K562 (cell line): ENCODE results near the gene DHDH. TPM values are rescaled to one million over a fixed set of nuclear protein-coding genes. Genes with fewer than 3 reads are reported as not detected.

Experiments used
- ELF2 ChIP-seq: fragments of 250-450 bp; sonication (Bioruptor Pico); IDR thresholded peaks from 2 replicates; pipeline ENCODE4 v1.5.0; 2021; ENCODE audit warnings: mild to moderate bottlenecking
- HES1 ChIP-seq: fragments of 450-650 bp; IDR thresholded peaks from 2 replicates; pipeline ENCODE4 v1.6.1; 2016; ENCODE audit warnings: low read depth, mild to moderate bottlenecking, moderate library complexity
- KLF6 ChIP-seq: fragments of 250-450 bp; sonication (Bioruptor Pico); IDR thresholded peaks from 2 replicates; pipeline ENCODE4 v1.4.0; 2020; ENCODE audit warnings: mild to moderate bottlenecking, moderate library complexity, borderline replicate concordance
- MAZ ChIP-seq, 2 experiments: fragments of 450-650 bp in 1 of 2; sonication (generic) in 1 of 2; formaldehyde crosslinking; IDR thresholded peaks in 1 of 2; conservative IDR thresholded peaks in 1 of 2; 2 replicates each; pipeline versions ENCODE4 v1.4.0 to v1.5.0; 2020; ENCODE audit warnings: mild to moderate bottlenecking in 1 of 2, missing genetic modification reagents in 1 of 2
- MIER1 ChIP-seq: fragments of 450-650 bp; IDR thresholded peaks from 2 replicates; pipeline ENCODE4 v1.6.1; 2016; ENCODE audit warnings: antibody characterized with exemption, mild to moderate bottlenecking, low read depth
- MTA2 ChIP-seq: fragments of 450-650 bp; IDR thresholded peaks from 2 replicates; pipeline ENCODE4 v1.6.1; 2016; ENCODE audit warnings: low read depth
- MYC ChIP-seq, 2 experiments: fragments of 250-450 bp in 1 of 2; sonication (Bioruptor Pico) in 1 of 2; IDR thresholded peaks; 2 replicates each; pipeline versions ENCODE4 v1.5.1 to v1.6.1; 2012 to 2021; ENCODE audit warnings: low read depth in 2 of 2, borderline replicate concordance in 1 of 2, improper control_type of control experiment in 1 of 2, low read length in 1 of 2, mild to moderate bottlenecking in 1 of 2, moderate library complexity in 1 of 2
- PRMT5 ChIP-seq: sonication (generic); formaldehyde crosslinking; IDR thresholded peaks from 2 replicates; pipeline ENCODE4 v1.5.0; 2020; ENCODE audit warnings: missing genetic modification reagents
- SP2 ChIP-seq: IDR thresholded peaks from 2 replicates; pipeline ENCODE4 v1.6.1; 2011; ENCODE audit warnings: mild to moderate bottlenecking, low read depth, low read length, moderate library complexity; ENCODE audit not compliant: poor library complexity, severe bottlenecking; ENCODE audit errors: extremely low read depth
- SRSF1 ChIP-seq: fragments of 200-400 bp; formaldehyde crosslinking; IDR thresholded peaks from 2 replicates; pipeline ENCODE4 v1.6.1; 2017; ENCODE audit warnings: mild to moderate bottlenecking, low read depth, low read length, moderate library complexity
- SRSF9 ChIP-seq: fragments of 200-400 bp; formaldehyde crosslinking; IDR thresholded peaks from 2 replicates; pipeline ENCODE4 v1.6.1; 2017; ENCODE audit warnings: low read depth, low read length, borderline replicate concordance
- TAF9B ChIP-seq: fragments of 450-650 bp; IDR thresholded peaks from 2 replicates; pipeline ENCODE4 v1.6.1; 2018; ENCODE audit warnings: mild to moderate bottlenecking; ENCODE audit not compliant: partially characterized antibody
- TOE1 ChIP-seq, 2 experiments: fragments of 450-650 bp in 1 of 2; sonication (generic) in 1 of 2; formaldehyde crosslinking in 1 of 2; IDR thresholded peaks; 2 replicates each; pipeline versions ENCODE4 v1.7.1 to v1.8.0; 2016 to 2022; ENCODE audit warnings: borderline replicate concordance in 2 of 2, mild to moderate bottlenecking in 2 of 2, antibody characterized with exemption in 1 of 2, inconsistent platforms in 1 of 2, low read depth in 1 of 2, missing genetic modification reagents in 1 of 2, moderate library complexity in 1 of 2
- ZKSCAN8 ChIP-seq: fragments of 200-800 bp; sonication (Bioruptor generic); IDR thresholded peaks from 2 replicates; pipeline ENCODE4 v1.6.1; 2016; ENCODE audit warnings: missing genetic modification characterization, missing compliant biosample characterization
- ZNF174 ChIP-seq: fragments of 250-450 bp; sonication (Bioruptor Pico); IDR thresholded peaks from 2 replicates; pipeline ENCODE4 v1.4.0; 2020; ENCODE audit warnings: mild to moderate bottlenecking
- ZNF324 ChIP-seq: fragments of 250-450 bp; sonication (Bioruptor Pico); IDR thresholded peaks from 2 replicates; pipeline ENCODE4 v1.4.0; 2020; ENCODE audit warnings: mild to moderate bottlenecking
- ZNF395 ChIP-seq: fragments of 200-800 bp; sonication (Bioruptor generic); IDR thresholded peaks from 2 replicates; pipeline ENCODE4 v1.6.1; 2017; ENCODE audit warnings: missing genetic modification characterization, missing compliant biosample characterization
- ZNF512 ChIP-seq: IDR thresholded peaks from 2 replicates; pipeline ENCODE4 v1.6.1; 2016; ENCODE audit warnings: missing genetic modification characterization, missing compliant biosample characterization
- ZNF695 ChIP-seq: fragments of 450-650 bp; formaldehyde crosslinking; IDR thresholded peaks from 2 replicates; pipeline ENCODE4 v1.4.0; 2020; ENCODE audit warnings: mild to moderate bottlenecking, moderate library complexity
- polyA plus RNA-seq, 8 experiments: library from polyadenylated mRNA; depleted of rRNA in 4 of 8; stranded (reverse) in 5 of 8; unstranded in 3 of 8; fragments of >200 nt; fragmentation: Nextera tagmentation in 2 of 8; fragmentation: Illumina TruSeq in 1 of 8; extraction: Ambion mirVana in 2 of 8; extraction: Trizol in 1 of 8; gene quantifications; 2 replicates each; pipeline versions ENCODE4 v1.2.1 to v1.2.3, GENCODE V29; 2011 to 2014; ENCODE audit warnings: inconsistent platforms in 1 of 8, missing spikeins in 1 of 8
- total RNA-seq, 7 experiments: library from RNA; depleted of rRNA in 6 of 7; stranded (reverse); fragments of >200 nt in 6 of 7; fragmentation: Illumina TruSeq in 2 of 7; extraction: Trizol in 2 of 7; gene quantifications; 2 replicates each; pipeline versions ENCODE4 v1.2.1 to v1.2.3, GENCODE V29; 2011 to 2021; ENCODE audit warnings: low replicate concordance in 1 of 7

Gene DHDH
- total and polyA plus RNA-seq, 9 of the 15 experiments (the other 6 are each of a cell fraction or from before 2014, with no cell fraction given), result 0.37 to 1.9 (median 0.87) TPM

- no peak; the same call in 1 of the 2 replicates for TF ChIP-seq MTA2
- TF ChIP-seq MIER1, result no peak
- TF ChIP-seq ZNF695 (CRISPR knock-in tag), result no peak
- TF ChIP-seq TOE1 (IDR thresholded peaks at IDR 0.05; ENCODE audit: borderline replicate concordance), result peak; percentile 45; the same call in 1 of the 2 replicates
- TF ChIP-seq TOE1 (CRISPR knock-in tag; IDR thresholded peaks at IDR 0.05; ENCODE audit: borderline replicate concordance, low read depth), result no peak
- no peak for TF ChIP-seq SRSF1
- no peak for TF ChIP-seq SRSF9
- TF ChIP-seq ZNF324, result no peak
- no peak for TF ChIP-seq ZNF174 (CRISPR knock-in tag)
- TF ChIP-seq KLF6 (CRISPR knock-in tag), result peak; percentile 67; the same call in 1 of the 2 replicates
- no peak; the same call in 1 of the 2 replicates for TF ChIP-seq ZKSCAN8 (CRISPR knock-in tag)
- peak; percentile 90 for TF ChIP-seq TAF9B
- TF ChIP-seq ZNF512 (tag), result no peak
- TF ChIP-seq MYC (IDR thresholded peaks at IDR 0.05; ENCODE audit: low read depth, low read length), result peak; percentile 53; the same call in 1 of the 2 replicates
- peak; percentile 11; the same call in 1 of the 2 replicates for TF ChIP-seq MYC (CRISPR knock-in tag; IDR thresholded peaks at IDR 0.05; ENCODE audit: borderline replicate concordance, low read depth)
- TF ChIP-seq ELF2 (CRISPR knock-in tag), result peak; percentile 29; the same call in 1 of the 2 replicates
- TF ChIP-seq MAZ (CRISPR knock-in tag; conservative IDR thresholded peaks at IDR 0.05 in 1 of 2, IDR thresholded peaks at IDR 0.05 in 1 of 2), result peak; percentile 97 to 98
- TF ChIP-seq PRMT5, result no peak
- TF ChIP-seq ZNF395 (CRISPR knock-in tag), result peak; percentile 96
- TF ChIP-seq SP2, result no peak
- TF ChIP-seq HES1, result no peak
Observed at GRCh38 chr19:48963371-48964204, 30.1 kb downstream of the DHDH start (continued).
